Adipose tissue (tissue), 3 donors: ENCODE measurements around the gene KRT6A. TPM values are rescaled to one million over a fixed set of nuclear protein-coding genes. Genes with fewer than 3 reads are reported as not detected.

Experiments used
- H3K27ac ChIP-seq: one replicate; pipeline ENCODE4 v1.5.1; 2013; ENCODE audit warnings: low read depth, low read length
- WGBS, 3 donors: extraction: QIAGEN DNeasy Blood & Tissue Kit; methylation state at CpG; one replicate each; pipeline ENCODE4 v1.1.7; 2013; 5-methylcytosine and 5-hydroxymethylcytosine counted together
- polyA plus RNA-seq, 3 donors: library from polyadenylated mRNA; stranded (reverse); fragments of 200-250 nt; gene quantifications; one replicate each; pipeline ENCODE4 v1.2.3, GENCODE V29; 2013
- donor health status: healthy with polysubstance abuse.
- donor health status: Bipolar disorder and iron deficiency.
- donor health status: healthy.

KRT6A gene
- polyA plus RNA-seq: 1 to 10 TPM in 1 of 3 donors, under 1 TPM in 1, not detected in 1; 0.43 to 9.1 TPM

GRCh38 chr12:52493172-52493571, at the start of gene KRT6A:
KRT6A (minus strand) TSS chr12:52493257; CDS start chr12:52493188, 69 bp downstream.
- WGBS, 3 donors: 82 to 90% (median 89%) methylated on average over 2 of the region's 2 CpGs
- no peak within 1 kb of the TSS for H3K27ac ChIP-seq

DNA sequence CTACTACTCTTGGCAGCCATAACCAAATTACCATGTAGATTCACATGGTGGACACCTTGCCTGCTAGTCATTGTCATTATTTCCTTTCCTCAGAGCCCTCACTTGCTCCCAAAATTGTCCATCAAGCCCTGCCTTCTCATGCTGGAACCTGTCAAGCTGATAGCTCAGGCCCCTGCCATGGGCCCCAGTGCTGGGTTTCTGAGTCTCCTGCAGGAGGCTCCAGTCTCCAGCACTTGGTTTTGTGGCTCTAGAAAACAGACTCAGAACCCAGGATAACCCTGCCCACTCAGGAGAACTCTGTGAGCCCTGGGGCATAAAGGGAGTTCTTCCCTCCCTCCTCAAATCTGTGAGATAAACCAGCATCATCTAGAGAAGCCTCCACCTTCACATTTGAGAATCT, 49.1 kb upstream of the KRT6A start:
- no peak overlapping the region for H3K27ac ChIP-seq

- H3K27ac ChIP-seq: no peak overlapping the region
- WGBS, 3 donors: 91 to 94% (median 91%) methylated on average over 5 of the region's 5 CpGs
Observed at GRCh38 chr12:52541709-52542108, 48.7 kb upstream of the KRT6A start.

GRCh38 chr12:52540531-52540930, 47.5 kb upstream of the KRT6A start:
- no peak overlapping the region for H3K27ac ChIP-seq
- 92 to 96% (median 94%) methylated on average over 7 of the region's 7 CpGs for WGBS, 3 donors

DNA sequence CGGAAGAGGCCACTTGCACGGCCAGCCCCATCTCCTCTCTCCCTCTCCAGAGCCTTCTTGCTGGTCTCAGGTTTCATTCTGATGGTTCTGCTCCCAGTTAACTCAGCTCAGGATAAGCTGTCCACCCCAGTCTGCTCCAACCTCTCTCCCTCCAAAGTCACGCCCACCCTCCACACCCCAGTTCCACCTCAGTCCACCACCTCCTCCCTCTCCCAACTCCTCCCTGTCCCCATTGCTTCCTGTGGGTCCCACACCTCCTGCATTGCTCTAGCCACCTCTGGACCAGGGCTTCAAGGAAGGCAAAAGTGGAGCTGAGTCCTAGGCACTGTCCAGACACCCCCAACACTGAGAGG, 46.7 kb upstream of the KRT6A start:
- WGBS, 3 donors: 80 to 96% (median 85%) methylated on average over 3 of the region's 3 CpGs
- H3K27ac ChIP-seq: no peak overlapping the region

- H3K27ac ChIP-seq: no peak overlapping the region
- WGBS, 3 donors: 57 to 63% (median 63%) methylated on average over 5 of the region's 5 CpGs
Observed at GRCh38 chr12:52539083-52539820, 46.2 kb upstream of the KRT6A start.

GRCh38 chr12:52537101-52537500, 44.0 kb upstream of the KRT6A start:
- WGBS, 3 donors: 67 to 86% (median 79%) methylated on average over 3 of the region's 3 CpGs
- H3K27ac ChIP-seq: no peak overlapping the region

GRCh38 chr12:52535574-52535973, 42.5 kb upstream of the KRT6A start:
- WGBS, 3 donors: 0 to 68% (median 37%) methylated on average over 1 of the region's 1 CpG
- no peak overlapping the region for H3K27ac ChIP-seq

DNA sequence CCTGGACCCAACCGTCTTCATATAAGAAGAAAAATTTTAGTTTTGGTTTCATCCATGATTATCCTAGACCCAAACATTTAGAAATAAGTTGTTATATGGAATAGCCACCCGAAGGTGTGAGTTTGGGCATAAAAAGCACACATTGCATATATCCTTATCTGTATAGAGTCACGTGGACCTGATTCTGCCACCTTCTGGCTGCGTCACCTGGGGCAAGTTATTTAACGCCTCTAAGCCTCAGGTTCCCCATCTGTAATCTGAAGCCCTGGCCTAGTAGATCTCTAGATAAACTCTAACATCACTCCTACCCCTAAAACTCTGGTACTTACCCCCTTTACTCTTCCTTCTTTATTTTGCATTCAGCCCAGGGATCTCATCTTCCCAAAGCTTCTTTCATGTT, 41.4 kb upstream of the KRT6A start:
- WGBS, 3 donors: 74 to 83% (median 78%) methylated on average over 5 of the region's 5 CpGs

DNA sequence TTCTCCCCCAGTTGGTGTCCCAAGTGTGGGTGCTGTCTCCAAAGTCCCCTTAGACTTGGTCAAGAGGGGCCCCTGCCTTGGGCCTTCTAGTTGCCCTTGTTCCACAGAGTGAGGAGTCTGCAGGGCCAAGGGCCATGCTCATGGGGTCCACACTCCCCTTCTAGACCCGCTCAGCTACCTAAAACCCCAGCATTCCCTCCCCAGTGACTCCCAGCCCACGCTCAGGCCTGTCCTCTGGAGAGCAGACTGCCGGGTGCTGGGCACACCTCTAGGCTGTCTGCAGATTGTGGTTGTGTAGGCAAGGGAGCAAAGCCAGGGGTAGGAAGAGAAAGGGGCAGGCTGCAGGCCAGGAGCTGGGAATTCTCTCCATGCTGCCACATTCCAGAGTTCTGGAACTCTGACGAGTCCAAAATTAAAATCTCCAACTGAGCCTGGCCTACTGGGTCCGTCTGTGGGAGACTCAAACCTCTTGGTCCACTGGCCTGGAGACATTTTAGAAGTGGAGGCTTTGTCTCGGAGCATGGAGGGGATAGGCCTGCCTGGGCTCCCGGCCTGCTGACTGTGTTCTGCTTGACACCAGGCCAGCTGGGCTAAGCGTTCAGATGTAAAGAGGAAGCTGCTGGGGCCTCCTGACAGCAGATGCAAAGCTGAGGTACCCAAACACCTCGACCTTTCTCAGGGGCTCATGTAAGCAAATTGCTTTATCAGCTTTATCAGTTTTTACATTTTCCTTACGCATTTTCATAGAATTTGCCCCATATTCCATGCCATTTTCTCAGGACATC, 40.8 kb upstream of the KRT6A start:
- 67 to 82% (median 73%) methylated on average over 10 of the region's 10 CpGs for WGBS, 3 donors
- no peak overlapping the region for H3K27ac ChIP-seq

More for the DNA sequence above, 41.4 kb upstream of the KRT6A start:
- no peak overlapping the region for H3K27ac ChIP-seq

- WGBS, 3 donors: 59 to 81% (median 60%) methylated on average over 3 to 4 of the region's 4 CpGs
- H3K27ac ChIP-seq: no peak overlapping the region
Observed at GRCh38 chr12:52532636-52533035, 39.6 kb upstream of the KRT6A start.

DNA sequence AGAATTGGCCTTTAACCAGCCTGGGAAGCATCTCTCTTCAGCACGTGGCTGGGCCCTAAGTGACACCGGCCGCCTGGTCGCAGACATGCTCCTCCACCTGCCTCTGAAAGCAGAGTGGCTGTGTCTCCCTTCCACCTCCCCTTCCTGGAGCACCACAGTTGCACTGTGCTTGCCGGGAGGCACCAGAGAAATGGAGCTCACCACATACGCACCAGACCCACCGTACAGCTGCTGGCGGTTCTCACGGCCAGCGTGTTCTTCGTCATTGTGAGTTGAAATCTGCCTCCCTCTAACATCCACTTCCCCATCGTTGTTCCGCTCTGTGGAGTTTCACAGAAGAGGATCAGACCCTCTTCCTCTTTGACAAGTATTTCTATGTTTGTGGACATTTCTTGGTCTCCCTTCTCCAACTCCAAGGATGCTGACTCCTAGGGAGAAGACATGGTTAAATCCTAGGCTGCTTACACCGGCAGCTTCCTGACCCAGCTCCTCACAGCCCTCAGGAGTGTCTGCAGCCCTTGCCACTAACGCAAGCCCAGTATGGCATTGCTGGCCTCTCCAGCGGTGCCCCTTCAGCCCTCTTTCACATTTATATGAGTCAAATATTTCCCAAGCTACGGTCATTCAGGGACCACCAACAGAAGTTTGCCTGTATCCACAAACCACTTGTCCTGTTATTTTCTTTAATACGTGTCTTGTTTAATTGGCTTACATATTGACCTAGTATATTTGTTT, 38.7 kb upstream of the KRT6A start:
- H3K27ac ChIP-seq: no peak overlapping the region
- 53 to 76% (median 69%) methylated on average over 18 of the region's 18 CpGs for WGBS, 3 donors

DNA sequence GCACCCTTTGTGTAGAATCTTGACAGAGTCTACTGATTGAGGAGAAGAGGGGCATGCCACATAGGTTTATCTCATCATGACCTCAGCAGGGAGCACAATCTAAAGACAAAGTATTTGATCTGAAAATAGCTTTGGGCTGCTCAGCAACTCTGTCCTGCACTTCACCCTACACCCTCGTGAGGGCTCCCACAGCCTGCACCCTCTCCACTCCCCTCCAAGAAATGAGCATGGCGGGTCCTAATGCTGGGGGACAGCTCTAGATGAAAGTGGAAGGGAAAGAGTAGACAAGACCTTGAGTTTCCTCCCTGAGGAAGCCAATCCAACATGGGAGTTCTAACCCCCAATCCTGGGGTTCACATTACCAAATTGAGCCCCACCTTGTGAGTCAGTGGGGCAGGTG, 37.8 kb upstream of the KRT6A start:
- H3K27ac ChIP-seq: no peak overlapping the region
- 84 to 91% (median 88%) methylated on average over 2 of the region's 2 CpGs for WGBS, 3 donors

DNA sequence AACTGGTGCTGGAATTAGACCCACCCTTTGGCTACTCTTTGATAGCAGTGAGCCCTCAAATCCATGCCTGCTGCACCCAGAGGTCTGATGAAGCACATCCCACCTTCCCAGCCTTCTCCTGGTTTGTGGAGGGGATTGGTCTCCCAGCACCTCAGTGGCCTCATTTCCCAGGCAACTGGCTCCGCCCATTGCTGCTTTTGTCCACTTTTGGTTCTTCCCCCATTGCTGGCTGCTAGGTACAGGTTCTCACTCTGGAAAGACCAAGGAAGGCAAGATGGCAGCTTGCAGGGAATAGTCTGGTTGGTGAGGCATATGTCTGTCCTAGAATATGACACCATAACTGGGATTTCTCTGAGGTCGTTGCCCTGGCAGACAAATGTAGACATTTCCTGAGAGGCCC, 37.3 kb upstream of the KRT6A start:
- WGBS, 3 donors: 63 to 73% (median 68%) methylated on average over 2 of the region's 2 CpGs
- H3K27ac ChIP-seq: no peak overlapping the region

- WGBS, 3 donors: 93 to 95% (median 93%) methylated on average over 9 of the region's 9 CpGs
- H3K27ac ChIP-seq: no peak overlapping the region
Observed at GRCh38 chr12:52529846-52530245, 36.8 kb upstream of the KRT6A start.

GRCh38 chr12:52529417-52529816, 36.4 kb upstream of the KRT6A start:
- 92 to 97% (median 95%) methylated on average over 2 of the region's 2 CpGs for WGBS, 3 donors
- H3K27ac ChIP-seq: no peak overlapping the region

DNA sequence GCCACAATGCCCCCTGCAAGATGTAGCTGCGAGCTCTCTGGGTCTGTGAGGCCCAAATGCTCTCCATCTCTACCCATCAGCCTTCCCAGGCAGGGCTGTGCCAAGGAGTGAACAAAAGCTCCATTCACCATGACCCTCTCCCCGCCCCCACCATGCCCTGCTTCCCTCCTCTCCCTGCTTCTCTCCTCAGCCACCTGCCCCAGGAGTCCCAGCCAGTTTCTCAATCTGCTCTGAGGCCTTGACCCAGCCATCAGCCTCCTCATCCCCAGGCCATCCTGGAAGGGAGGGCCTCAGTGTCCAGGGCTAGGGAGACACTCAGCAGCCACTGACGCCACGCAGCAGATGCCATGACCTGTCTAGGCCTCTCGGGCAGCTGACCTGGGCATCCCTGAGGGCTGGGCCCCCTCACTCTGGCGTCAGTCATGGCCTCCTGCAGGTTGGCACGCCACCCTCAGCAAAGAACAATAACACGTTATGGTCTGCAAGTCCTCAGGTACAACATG, 35.6 kb upstream of the KRT6A start:
- 76 to 89% (median 86%) methylated on average over 8 of the region's 8 CpGs for WGBS, 3 donors
- H3K27ac ChIP-seq: no peak overlapping the region

DNA sequence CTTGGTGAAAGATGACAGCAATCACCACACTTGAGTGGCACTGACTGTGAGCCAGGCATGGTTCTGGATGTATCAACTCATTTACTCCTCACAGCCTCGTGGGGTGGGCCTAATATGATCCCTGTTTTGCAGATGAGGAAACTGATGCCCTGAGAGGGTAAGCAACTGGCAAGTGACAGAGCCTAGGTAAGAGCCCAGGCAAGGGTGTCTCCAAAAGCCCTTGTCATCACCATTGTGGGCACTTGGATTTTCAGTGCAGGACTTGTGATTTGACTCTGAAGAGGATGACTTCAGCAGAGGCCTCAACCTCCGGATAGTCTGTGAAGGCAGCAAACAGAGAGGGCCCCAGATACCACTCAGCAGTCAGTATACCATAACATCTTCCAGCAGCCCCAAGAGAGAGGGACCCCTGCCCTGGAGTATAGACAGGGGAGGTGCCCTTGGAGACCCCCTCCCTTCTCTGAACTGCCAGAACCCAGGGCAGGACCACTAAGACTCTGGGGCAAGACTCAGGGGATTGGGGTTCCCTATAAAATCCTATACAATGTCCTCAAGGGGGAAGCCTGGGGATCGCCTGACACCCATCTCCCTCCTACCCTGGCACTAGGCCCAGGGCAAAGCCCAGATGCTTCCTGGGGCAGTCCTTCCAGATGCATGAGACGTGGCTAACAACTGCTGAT, 34.2 kb upstream of the KRT6A start:
- no peak overlapping the region for H3K27ac ChIP-seq
- 43 to 86% (median 51%) methylated on average over 4 of the region's 4 CpGs for WGBS, 3 donors
